AG09309 (cell line): ENCODE data around the gene HOXD9.

Experiments
- DNase-seq: peaks from one replicate; pipeline ENCODE4 v3.0.0-alpha.2; 2010; ENCODE audit warnings: low read depth
- H3K4me3 ChIP-seq: 2 replicates; pipeline ENCODE4 v1.5.1; 2011; ENCODE audit warnings: mild to moderate bottlenecking, low read depth, low read length, moderate library complexity; ENCODE audit not compliant: control insufficient read depth
- TF ChIP-seq, protein P1 (sequence below): IDR thresholded peaks from 2 replicates; pipeline ENCODE4 v1.5.1; 2011; ENCODE audit warnings: mild to moderate bottlenecking, low read depth, low read length, inconsistent platforms; ENCODE audit not compliant: insufficient read depth, control insufficient read depth; ENCODE audit errors: missing control alignments

Gene HOXD9

DNA sequence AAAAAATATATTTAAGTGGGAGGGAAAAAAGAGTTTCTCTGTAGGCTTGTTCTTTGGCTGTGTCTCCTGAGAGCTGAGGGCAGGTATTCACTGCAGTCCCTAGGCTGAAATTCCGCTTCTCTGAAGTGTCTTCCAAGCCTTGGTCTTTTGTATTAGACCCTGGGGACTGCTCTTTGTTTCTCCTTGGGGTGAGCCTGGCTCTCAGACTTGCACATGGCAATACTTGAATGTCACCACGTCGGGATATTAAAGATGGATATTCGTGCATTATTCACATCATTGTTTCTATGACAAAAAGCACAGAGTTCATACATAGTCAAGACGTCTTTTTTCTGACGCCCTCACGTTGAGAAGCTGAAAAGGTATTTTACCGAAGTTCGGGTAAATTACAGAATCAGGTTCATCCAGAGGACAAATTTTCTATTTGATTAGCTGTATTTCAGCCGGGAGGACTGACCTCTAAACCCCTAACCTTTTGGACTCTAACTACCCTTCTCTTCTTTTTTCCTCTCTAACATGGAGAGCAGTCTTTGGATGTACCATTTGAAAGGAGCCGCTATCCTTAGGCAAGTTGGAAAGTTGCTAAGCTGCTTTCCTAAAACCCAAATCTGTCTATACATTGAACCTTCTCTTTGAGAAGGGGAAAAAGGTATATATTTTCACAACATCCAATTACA lies 32.2 kb downstream of the HOXD9 start:
- TF ChIP-seq, protein P1, sequence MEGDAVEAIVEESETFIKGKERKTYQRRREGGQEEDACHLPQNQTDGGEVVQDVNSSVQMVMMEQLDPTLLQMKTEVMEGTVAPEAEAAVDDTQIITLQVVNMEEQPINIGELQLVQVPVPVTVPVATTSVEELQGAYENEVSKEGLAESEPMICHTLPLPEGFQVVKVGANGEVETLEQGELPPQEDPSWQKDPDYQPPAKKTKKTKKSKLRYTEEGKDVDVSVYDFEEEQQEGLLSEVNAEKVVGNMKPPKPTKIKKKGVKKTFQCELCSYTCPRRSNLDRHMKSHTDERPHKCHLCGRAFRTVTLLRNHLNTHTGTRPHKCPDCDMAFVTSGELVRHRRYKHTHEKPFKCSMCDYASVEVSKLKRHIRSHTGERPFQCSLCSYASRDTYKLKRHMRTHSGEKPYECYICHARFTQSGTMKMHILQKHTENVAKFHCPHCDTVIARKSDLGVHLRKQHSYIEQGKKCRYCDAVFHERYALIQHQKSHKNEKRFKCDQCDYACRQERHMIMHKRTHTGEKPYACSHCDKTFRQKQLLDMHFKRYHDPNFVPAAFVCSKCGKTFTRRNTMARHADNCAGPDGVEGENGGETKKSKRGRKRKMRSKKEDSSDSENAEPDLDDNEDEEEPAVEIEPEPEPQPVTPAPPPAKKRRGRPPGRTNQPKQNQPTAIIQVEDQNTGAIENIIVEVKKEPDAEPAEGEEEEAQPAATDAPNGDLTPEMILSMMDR, result no peak
- no peak overlapping the region for H3K4me3 ChIP-seq
- DNase-seq, result no peak

DNA sequence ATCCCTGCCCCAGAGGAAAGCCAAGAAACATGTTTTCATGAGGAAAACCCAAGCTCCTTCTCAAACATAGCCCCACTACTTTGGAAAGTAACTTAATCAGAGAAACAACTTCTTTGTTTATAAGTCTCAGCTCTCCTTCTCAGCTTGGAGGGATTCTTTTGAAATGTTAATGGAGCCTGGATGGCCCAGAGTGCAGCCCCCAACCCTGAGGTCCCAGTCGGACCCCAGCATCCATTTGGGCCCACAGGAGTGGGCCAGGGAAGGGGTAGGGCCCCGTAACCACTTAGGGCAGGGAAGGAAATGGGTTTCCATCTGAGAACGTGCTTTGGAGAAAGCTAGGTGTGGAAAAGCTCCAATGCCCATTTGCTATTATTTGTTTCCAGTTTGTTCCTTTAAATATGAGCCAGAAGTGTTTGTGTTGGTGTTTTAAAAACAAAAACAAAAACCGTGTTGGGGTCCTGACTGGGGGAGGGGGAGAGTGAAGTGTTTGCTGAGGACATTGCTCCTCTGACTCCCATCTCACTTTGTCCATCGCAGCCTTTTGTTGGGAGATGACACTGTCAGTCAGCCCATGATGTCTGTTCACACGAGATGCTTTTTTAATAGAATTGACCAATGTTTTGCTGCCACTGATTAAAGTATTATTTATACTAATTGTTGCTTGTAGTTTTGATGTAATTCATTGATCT lies 33.0 kb downstream of the HOXD9 start:
- no peak overlapping the region for H3K4me3 ChIP-seq
- TF ChIP-seq, protein P1, result no peak
- DNase-seq, result no peak

DNA sequence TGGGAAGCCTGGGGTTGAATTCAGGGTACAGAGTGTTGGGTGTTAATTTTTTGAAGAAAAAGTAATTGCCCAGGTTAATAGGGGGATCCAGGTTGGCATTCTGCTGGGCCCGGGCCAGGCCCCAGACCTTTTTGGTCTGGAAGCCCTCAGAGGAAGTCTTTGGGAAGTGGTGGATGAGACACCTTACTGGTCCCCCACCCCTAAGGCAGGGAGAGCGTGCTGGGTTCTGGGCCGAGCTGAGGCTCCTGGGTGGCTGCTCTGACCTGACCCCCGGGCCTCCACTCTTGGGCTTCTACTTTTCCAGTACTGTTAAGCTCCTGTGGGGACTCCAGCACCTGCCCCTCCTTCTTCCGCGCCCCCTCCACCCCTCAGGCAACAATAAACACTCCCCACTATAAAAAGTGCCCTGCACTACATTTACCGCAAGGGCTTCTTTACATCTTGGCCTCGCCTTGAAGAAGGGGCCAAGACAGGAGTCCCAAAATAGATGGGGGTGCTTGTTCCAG lies 33.8 kb downstream of the HOXD9 start:
- no peak overlapping the region for H3K4me3 ChIP-seq
- TF ChIP-seq, protein P1, result no peak
- DNase-seq, result no peak

DNA sequence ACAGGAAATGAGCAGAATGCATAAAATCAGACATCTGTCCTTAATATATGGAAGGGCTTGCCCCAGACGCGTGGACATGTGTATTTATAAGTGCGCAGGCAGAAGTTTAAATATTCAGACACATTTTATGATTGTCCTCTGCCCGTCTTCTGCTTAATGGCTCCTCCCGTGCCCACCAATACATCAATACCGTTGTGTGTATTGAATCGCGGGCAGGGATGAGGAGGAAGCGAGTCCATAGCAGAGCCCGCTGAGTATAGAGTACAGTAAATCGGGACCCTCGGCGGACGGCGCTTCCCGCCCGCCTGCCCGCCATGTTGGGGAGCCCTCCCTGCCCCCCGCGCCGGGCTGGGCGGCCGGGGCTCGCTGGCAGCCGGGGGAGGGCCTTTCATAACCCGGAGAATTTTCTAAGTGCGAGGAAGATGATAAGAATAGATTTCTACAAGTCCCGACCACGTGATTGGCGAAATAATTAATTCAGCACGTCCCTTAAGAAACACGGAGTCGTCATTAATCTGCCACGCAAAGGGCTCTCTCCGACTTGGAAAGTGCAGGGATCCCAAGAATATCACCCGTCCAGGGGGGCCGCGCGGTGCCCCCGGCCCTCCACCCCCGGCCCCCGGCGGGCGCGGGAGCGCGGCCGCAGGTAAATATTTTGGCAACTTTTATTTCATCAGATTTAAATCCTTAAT lies 34.4 kb downstream of the HOXD9 start, which contains the start of gene HOXD3:
Gene HOXD3, plus strand, starts transcription at position 501 of the 692 bp plus-strand sequence. CDS start 11,808 bp downstream, outside the sequence.
- no peak within 1 kb of the TSS for H3K4me3 ChIP-seq
- TF ChIP-seq, protein P1, result no peak
- no peak for DNase-seq

DNA sequence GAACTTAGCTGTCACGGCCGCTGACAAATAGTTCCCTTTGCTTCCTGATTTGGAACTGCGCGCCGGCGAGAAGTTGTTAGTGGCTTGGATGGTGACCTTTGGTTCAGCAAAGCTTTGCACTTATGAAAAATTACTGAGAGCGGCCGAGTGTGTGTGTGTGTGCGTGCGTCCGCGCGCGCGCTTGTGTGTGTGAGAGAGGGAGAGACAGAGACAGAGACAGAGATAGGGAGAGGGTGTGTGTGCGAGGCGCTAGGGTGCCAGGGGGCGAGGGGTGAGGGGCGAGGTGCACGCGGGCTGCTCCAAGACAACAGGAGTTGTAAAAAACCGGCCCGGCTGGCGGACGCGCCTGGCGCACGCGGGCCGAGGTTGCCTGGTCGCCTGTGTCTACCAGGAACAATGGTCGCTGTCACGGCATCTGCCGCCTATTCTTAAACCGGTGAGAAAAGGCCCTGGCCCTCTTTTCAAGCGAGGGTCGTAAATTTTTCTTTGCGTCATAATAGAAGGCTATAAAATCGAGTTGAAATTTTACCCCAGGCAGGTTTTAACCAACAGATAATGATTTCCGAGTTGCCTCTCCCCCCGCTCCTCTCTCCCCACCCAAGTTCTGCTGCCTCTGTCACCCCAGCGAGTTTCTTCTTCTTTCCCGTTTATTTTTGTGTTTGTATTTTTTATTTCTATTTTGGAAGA lies 35.1 kb downstream of the HOXD9 start:
- no peak overlapping the region for H3K4me3 ChIP-seq
- DNase-seq, result no peak
- TF ChIP-seq, protein P1, result no peak

DNA sequence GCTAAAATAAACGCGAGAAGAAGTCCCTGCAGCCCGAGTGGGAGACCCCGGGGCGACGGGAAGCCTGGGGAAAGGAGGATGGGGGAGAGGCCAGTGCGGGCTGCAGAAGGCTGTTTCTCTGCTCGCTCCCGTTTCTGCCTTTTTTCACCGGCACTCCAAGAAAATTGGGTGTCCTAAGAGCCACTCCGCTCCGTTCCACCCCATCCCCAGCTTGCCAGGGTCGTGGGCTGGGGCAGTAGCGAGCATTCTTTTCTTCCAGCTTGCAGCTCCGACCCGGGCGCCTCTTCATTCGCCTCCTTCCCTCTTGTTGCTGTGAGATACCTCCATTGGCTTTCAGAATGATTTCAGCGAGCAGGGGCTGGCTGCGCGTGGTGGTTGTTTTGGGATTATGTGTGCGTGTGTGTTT lies 35.7 kb downstream of the HOXD9 start:
- TF ChIP-seq, protein P1, result no peak

More for the DNA sequence above, 35.7 kb downstream of the HOXD9 start:
- no peak overlapping the region for H3K4me3 ChIP-seq
- no peak for DNase-seq
